Posterior cingulate gyrus (tissue), 11 donors: Measurements from ENCODE around the gene MSH3.
"Not testable (repeated sequence)": the region's sequence is repeated elsewhere in the genome, so short reads cannot be mapped to it uniquely, and the experiment has no call there.

ENCODE experiments used
- DNase-seq, 10 donors: peaks; one replicate each; pipeline versions ENCODE4 v3.0.0 to v3.0.0-alpha.2; 2020 to 2021; ENCODE audit warnings: mixed read lengths in 3 of 10
- intact Hi-C: fragments of 100-400 bp; cut with DNase I; formaldehyde crosslinking; loops from one replicate; pipeline ENCODE4 v1.15.1; 2023

Gene MSH3

DNA sequence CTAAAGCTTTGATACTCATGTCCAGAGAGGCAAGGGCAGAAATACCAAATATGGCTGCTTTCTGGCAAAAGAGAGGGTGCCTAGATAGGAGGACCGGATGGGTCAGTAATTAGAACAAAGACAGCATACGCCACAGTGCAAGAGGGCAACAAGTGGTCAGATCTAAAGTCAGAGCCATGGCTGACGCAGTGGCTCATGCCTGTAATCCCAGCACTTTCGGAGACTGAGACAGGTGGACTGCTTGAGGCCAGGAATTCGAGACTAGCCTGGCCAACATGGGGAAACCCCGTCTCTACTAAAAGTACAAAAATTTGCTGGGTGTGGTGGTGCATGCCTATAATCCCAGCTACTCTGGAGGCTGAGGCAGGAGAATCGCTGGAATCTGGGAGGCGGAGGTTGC, 129.3 kb downstream of the MSH3 start:
- DNase-seq, intact Hi-C loops: not testable (repeated sequence)

DNA sequence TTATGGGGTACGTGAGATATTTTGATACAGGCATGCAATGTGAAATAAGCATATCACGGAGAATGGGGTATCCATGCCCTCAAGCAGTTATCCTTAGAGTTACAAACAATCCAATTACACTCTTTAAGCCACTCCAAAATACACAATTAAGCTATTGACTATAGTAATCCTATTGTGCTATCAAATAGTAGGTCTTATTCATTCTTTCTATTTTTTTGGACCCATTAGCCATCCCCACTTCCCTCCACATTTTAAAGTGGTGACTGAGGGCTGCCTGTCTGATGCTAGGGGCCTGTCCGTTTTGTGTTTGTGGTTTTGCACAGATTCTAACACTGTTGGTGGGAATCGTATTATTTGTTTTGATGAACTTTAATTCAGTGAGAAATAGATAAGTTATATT, 130.0 kb downstream of the MSH3 start:
- intact Hi-C loops, result no loop called here
- DNase-seq, result no peak

DNA sequence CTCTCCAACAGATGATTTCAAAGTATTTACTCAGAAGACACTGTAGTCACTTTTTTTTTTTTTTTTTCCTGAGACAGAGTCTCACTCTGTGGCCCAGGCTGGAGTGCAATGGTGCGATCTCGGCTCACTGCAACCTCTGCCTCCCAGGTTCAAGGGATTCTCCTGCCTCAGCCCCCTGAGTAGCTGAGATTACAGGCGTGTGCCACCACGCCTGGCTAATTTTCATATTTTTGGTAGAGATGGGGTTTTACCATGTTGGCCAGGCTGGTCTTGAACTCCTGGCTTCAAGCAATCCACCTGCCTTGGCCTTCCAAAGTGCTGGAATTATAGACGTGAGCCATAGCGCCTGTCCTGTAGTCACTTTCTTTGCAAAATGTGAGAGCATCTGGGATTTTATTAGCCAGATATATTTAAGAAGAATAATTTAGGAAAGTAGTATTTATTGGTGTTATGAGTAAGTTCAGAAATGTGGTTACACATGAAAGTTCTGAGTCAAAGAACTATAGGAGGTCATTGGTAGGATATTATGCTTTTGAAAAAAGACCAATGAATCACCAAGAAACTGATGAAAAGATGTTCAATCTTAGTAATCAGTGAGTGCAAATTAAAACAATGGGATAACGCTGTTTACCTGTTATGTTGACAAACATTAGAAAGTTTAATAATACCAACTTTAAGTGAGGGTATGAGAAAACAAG, 135.0 kb downstream of the MSH3 start:
- intact Hi-C loops, DNase-seq: not testable (repeated sequence)

DNA sequence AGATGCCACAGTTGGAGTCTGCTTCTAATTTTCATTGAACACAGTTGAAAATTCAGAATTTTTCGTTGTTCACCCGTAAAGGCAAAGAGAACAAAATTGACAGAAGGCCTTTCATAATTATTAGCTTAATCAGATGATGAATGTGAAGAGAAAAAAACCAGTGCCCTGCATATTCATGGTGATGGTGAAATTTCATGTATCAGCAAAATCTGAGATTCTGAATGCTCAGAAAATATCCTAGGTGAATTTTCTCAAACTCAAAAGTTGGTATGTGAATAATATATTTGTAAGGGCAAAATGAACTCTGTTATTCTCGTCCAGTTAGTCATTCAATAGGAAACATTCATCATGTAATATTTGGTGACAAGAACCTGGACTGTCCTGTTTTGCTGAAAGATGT, 136.2 kb downstream of the MSH3 start:
- DNase-seq, result no peak
- intact Hi-C loops, result no loop called here

DNA sequence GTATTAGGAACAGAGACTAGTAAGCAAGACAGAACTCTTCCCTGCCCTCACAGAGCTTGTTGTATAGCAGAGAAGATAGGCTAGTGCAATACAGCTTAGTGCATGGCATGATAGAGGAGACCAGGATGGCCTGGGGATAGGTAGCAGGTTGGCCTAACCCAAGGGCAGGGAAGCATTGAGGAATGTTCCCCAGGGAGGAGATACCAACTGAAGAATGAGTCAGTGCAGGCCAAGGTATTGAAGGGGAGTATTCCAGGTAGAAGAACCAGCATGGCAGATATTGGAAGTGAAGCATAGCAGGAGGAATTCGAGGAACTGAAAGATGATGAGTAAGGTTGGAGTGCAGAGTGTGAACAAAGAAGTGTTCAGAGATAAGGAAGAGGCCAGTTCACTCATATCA, 138.9 kb downstream of the MSH3 start:
- intact Hi-C loops, result no loop called here
- DNase-seq, result no peak

DNA sequence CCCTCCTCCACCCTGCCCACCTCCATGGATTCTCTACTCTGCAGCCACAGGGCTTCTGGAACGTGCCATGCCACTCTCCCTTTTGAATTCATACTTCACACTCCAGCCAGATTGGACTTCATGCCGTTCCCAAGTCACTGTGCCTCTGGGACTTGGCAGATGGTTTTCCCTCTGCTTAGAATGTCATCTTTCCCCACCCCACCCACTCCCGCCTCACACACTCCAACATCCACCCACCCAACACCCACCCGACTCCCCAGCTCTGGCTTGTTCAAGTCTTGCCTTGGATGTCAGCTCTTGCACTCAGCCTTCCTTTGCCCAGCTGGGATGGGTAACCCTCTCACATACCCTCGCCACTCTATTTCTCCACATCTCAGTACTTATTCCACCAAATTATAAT, 142.4 kb downstream of the MSH3 start:
- DNase-seq, result no peak
- intact Hi-C loops, result no loop called here

DNA sequence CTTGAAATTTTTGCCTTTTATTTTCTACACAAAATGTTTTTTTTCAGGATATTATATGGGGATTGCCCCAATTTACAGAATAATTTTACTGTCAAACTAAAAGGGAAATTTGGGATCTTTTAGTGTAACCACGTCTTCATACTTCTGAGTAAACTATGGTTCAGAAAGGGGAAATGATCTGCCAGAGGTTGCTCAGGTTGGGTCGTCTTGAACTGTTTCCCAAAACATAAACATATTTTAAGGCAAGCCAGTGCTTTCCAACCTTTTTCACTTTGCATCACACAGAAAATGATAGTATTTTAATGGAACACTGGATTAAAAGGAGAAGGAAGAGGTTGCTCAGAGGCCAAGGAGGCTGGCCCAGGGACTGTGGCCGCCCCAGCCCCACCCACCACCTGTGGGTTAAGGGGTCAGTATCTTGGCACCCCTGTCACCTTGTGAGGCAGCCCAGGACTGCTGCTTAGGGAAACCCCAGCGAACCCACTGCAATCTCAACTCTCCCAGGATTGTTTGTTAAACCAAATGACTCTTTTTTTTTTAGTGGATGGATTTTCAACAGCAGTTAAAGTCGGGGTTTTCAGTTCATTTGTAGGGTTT, 143.1 kb downstream of the MSH3 start:
- intact Hi-C loops, result no loop called here
- DNase-seq, result no peak

DNA sequence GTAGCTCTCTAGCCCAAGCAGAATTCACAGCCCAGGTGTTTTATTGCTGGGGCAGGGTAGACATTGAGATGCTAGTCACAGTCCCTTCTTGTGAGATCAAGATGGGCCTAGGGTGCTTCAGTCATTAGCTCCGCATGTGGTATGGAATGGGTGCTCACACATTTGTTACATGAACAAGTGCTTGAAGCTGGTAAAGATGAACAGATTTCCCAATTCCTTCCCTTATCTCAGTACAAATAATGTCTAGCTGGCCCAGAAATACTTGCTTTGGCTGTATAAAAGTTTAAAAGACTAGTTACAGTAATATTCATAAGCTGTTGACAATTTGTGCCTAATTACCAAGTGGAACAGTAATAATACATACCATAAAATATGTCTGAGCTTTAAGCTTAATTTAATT, 143.7 kb downstream of the MSH3 start:
- intact Hi-C loops, result no loop called here
- no peak for DNase-seq

DNA sequence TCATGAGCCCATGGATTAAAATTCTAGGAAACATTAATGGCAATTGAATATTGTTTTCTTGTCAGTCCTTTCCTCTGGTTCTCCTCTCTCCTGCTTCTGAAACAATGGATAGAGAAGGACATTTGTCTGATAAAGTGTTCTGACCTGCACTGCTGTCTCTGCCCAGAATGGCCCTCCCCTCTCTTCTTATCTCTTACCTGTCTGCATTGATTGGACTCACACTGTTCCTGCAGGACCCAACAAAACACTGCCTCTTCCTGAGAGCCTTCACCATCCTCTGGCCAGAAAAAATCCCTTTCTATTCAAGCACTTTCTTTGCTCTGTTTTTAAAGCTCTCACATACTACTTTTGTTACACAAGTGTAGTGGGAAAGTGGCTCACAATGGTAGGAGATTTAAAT, 144.2 kb downstream of the MSH3 start:
- intact Hi-C loops, result no loop called here
- no peak for DNase-seq

DNA sequence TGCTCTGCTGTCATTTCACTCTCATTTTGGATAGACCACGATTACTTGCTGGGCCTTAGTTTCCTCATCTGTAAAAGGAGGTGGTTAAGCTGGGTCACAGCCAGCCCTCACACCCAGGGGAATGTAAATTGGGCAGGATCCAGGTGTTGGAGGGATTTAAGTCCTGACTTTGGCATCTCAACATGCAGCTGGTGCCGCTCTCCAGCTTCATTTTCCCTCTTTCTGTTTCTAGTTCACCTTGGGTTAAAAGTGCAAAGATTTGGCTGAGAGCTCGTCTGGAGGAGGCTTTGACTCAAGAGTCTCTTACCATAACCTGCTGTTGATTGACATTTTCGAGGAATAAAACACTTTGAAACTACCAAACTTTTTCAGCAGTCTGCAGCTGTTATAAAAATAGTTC, 144.6 kb downstream of the MSH3 start:
- DNase-seq, result no peak

DNA sequence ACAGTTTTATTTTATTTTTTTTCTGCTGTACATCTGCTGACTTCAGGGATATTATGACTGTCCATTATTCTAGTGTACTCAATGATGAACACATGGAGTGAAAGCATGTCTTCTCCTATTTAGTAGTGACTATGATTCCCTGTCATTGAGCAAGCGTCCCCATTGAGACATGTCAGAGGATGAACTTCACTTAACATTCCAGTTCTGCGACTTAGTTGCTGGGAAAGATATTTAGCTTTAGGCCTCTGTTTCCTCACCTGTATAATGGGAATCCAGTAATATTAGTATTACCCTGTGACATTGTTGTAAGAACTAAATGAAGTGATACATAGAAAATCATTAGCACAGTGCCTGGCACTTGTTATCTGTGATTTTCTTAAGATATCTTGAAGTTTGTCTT, 145.1 kb downstream of the MSH3 start:
- intact Hi-C loops, result no loop called here
- DNase-seq, result no peak

More for the DNA sequence above, 144.6 kb downstream of the MSH3 start:
- intact Hi-C loops, result no loop called here

DNA sequence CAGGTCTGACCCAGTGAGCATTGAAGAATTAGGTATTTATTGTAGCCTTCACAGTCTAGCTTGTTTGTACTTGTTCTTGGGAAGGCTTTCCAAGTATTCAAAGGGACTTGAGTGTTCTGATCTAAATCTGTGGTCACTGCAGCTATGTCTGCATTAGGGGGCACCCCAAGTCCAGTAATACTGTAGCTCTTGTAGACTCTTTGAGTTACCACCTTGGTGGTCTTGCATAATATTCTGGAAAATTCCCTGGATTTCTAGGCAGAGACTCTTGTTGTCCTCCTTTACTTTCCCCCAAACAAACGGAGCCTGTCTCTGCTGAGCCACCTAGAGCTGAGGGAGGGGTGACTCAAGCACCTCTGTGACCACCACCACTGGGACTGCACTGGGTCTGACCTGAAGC, 149.9 kb downstream of the MSH3 start:
- intact Hi-C loops, result no loop called here
- no peak for DNase-seq

DNA sequence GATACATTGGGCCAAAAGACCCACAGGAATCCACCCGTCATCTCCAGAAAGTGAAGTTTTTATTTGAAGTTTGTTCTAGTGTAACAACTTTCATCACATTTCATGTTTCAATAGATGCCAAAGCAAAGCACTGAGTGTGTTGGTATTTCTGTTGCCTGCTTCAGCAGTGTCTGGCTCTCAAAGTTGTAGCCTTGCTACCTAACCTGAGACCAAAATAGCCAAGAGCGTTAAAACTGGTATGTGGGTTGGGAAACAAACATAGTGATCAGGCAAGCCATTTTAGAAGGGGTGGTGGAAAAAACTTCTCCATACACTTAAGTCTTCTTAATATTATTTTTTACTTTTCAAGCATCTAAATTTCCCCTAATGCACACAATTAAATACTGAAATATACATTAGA, 150.6 kb downstream of the MSH3 start:
- DNase-seq, result no peak
- intact Hi-C loops, result no loop called here

DNA sequence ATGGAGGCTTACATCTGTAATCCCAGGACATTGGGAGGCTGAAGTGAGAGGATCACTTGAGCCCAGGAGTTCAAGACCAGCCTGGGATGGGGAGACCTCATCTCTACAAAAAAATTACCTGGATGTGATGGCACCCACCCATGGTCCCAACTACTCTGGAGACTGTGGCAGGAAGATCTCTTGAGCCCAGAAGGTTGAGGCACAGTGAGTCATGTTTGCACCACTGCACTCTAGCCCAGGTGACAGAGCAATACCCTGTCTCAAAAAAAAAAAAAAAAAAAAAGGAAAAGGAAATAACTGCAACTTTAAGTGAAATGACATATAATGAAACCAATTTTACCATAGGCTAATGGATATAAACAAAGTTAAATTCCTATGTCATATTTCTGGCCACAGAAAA, 152.5 kb downstream of the MSH3 start:
- intact Hi-C loops, result no loop called here
- no peak for DNase-seq

DNA sequence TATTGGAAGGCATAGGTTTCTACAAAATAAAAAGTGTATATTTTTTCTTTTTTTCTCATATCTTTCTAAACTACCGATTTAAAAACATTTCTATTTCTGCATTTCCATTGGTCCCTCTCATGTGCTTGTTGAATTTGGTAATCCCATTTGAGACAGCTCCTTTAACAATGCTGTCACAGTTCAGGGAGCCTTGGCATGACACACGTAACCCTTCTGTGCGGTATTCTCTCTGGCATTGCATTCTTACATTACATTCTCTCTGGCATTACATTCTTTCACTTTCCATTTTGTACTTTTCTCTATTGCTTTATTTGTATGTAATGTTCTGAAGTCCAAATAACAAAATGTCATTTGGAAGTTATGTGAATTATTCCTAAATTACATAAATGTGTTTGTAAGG, 155.0 kb downstream of the MSH3 start:
- intact Hi-C loops, result no loop called here
- no peak for DNase-seq

DNA sequence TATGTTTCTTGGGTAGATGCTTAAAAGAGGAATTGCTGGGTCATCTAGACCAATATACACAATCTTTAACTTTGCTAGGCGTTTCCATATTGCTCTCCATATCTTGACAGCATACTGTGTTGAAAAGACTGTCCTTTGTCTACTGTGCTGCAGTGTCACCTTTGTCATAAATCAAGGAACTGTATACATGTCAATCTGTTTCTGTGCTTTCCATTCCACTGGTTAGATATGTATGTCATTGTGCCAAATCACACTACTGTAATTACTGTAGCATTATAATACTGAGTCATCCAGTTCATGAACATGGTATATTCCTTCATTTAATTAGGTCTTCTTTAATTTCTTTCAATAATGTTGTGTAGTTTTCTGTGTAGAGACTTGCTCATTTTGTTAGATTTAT, 156.0 kb downstream of the MSH3 start:
- no peak for DNase-seq
- intact Hi-C loops, result no loop called here

DNA sequence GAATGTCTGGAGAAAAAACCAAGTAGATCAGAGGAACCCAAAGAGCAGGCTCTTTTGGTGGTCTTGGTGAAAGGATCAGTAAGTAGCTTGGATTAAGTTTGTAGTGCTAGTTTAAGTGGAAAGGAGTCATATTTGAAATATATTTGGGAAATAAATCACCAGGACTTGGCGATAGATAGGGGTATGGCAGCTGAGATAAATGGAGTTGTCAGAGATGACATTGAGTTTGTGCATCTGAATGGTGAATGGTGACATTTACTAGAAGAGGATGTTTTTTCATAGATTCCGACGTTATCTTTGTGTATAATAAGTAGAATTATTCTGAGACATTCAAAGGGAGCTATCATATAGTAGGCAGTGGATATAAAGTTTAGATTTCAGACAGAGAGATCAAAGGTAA, 162.1 kb downstream of the MSH3 start:
- intact Hi-C loops, result no loop called here
- no peak for DNase-seq

DNA sequence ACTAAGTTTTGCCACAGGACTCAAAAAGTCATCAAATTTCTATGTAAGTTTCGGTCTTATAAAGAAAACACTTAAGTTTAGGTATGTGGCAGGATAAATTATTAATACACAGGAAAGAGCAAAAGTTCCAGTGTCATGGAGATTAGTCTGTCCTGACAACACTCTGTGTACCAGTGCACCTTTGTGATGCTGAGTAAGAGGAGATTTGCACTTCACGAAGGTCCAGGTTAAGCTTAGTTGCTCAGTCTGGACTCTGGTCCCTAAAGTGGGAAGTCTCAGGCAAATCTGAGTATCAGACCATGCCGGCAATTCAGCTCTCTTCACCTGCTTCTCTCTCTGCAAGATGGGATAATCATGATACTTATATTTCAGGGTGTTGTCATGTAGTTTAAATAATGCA, 166.2 kb downstream of the MSH3 start:
- no peak for DNase-seq
- intact Hi-C loops, result no loop called here

DNA sequence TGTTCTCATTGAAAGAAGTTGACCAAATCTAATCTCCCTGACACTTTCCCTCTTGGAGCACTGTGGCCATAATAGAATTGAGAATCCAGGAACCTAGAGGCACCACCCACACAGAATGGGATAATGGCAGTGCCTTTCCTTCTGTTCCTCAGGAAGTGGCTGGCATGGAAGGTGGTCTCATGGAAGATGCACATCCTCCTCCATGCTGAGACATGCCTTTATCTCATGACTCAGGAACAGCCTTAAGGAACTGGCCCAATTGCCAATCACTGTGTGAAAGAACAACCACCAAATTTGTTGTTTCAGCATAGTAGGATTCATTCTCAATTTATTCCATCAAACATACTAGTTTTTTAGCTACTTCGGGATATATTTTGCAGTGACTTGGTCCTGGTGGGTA, 168.2 kb downstream of the MSH3 start:
- intact Hi-C loops, result no loop called here
- no peak for DNase-seq

DNA sequence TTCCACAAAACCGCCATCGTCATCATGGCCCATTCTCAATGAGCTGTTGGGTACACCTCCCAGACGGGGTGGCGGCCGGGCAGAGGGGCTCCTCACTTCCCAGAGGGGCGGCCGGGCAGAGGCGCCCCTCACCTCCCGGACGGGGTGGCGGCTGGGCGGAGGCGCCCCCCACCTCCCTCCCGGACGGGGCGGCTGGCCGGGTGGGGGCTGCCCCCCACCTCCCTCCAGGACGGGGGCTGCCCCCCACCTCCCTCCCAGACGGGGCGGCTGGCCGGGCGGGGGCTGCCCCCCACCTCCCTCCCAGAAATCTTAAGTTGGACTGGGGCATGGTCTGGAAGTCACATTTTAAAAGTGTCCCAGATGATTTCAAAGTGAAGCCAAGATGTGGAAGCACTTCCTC, 169.7 kb downstream of the MSH3 start:
- intact Hi-C loops, DNase-seq: not testable (repeated sequence)

DNA sequence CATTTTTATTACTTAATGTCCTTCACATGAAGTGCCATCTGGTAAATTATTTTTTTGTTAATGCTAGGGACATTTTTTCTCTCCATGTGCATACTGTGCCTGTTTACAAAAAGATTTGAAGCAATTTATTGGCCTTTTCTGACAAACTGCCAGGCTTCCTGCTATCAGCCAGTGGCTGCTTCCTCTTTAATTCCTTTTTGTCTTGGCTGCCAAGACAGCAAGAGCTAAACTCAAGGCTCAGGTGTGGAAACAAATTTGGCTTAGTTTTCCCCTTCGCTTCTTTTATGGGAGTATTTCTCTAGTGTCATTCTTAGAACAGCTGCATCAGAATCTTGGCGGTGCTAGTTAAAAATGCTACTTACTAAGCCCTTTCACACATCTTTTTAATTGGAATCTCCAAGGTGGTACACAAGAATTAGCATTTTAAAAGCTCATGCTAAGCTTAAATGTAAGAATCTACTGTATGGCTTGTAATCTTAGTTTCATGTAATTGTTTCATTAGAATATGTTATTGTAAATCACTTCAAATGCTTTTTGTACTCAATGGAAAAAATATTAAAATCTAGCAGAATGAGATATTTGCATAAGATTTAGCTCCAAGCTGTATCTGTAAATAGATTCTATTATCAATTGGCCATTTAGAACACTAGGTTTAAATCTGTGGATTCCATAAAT, 171.5 kb downstream of the MSH3 start:
- DNase-seq, result no peak
- intact Hi-C loops, result no loop called here

DNA sequence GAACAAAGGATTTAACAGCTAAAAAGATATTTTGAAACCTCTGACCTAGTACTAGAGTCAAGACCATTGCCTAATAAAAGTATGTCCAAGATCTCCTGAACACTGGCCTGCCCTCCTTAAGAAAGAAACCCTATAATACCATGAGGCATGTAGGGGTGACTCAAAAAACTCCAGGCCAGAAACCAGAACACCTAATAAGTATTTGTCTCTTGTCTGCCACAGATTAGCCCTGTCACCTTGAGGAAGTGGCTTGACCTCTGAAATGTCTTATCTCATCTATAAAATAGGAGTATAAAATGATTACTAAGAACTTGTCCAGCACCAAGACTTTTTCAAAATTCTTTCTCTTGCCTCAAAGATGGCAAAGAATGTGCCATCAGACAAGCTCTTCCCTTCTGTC, 180.3 kb downstream of the MSH3 start:
- intact Hi-C loops, result no loop called here
- no peak for DNase-seq
